ENCODE measurements around the gene KRTAP5-2. TPM values are rescaled to one million over a fixed set of nuclear protein-coding genes. Genes with fewer than 3 reads are reported as not detected.

The KRTAP5-2 gene
- total RNA-seq, 1 experiment from 2014 or later, result not detected

GRCh38 chr11:1639666-1640065 lies 41.6 kb upstream of the KRTAP5-2 start:
- Histone ChIP-seq H3K9me3 (ENCODE audit: control insufficient read depth, low read depth, low read length) (no peaks in the 10 kb centered on the region), H3K4me2 (ENCODE audit: insufficient read depth, insufficient read length, low read length) (no peak overlapping the region), H2BK120ac (ENCODE audit: low read depth, low read length, poor library complexity, severe bottlenecking) (no peak overlapping the region), H2BK15ac (ENCODE audit: low read depth, low read length) (no peak overlapping the region), H3K23ac (ENCODE audit: insufficient read length, low read depth, low read length) (no peak overlapping the region), H4K20me1 (ENCODE audit: control insufficient read depth, insufficient read depth, insufficient read length) (no peaks in the 10 kb centered on the region), H2BK12ac (ENCODE audit: insufficient read length, low read depth, low read length) (no peak overlapping the region), H3K79me2 (ENCODE audit: insufficient read depth, low read length) (no peaks in the 10 kb centered on the region), H4K91ac (ENCODE audit: insufficient read length, low read depth, low read length) (no peak overlapping the region), H3K4ac (ENCODE audit: low read depth, low read length) (no peak overlapping the region), H3K9ac (ENCODE audit: extremely low read depth, insufficient read length, low read length) (no peak overlapping the region), H2AK5ac (ENCODE audit: insufficient read length, low read length) (no peak overlapping the region), H3K27me3 (ENCODE audit: insufficient read depth, low read length) (no peaks in the 10 kb centered on the region), H3K4me1 (ENCODE audit: insufficient read depth, low read length) (no peaks in the 10 kb centered on the region), H2BK5ac (ENCODE audit: insufficient read length, low read length) (no peak overlapping the region), H2AFZ (ENCODE audit: low read length) (no peak overlapping the region), H4K5ac (ENCODE audit: insufficient read length, low read depth, low read length) (no peak overlapping the region), H3K27ac (ENCODE audit: insufficient read length, low read depth, low read length) (no peak overlapping the region), H3K56ac (ENCODE audit: insufficient read length, low read depth, low read length) (no peak overlapping the region), H3K79me1 (ENCODE audit: insufficient read depth, low read depth, low read length, poor library complexity, severe bottlenecking) (no peaks in the 10 kb centered on the region), H3T11ph (ENCODE audit: low read length) (no peak overlapping the region), H3K18ac (ENCODE audit: insufficient read length, low read depth, low read length) (no peak overlapping the region), H4K8ac (replicated peaks; ENCODE audit: insufficient read length, low read depth, low read length) (no peak overlapping the region), H3K14ac (ENCODE audit: insufficient read depth, low read length) (no peak overlapping the region), H3K23me2 (ENCODE audit: insufficient read length, low read depth, low read length, poor library complexity, severe bottlenecking) (no peaks in the 10 kb centered on the region), H2BK20ac (ENCODE audit: low read depth, low read length, poor library complexity, severe bottlenecking) (no peak overlapping the region)
- H3K4me3 Mint-ChIP-seq, result no peak overlapping the region
- no peaks in the 10 kb centered on the region for H3K9me3 Mint-ChIP-seq
- H3K36me3 Mint-ChIP-seq (ENCODE audit: insufficient read depth in 1 of 3, low read depth in 3 of 3), result no peaks in the 10 kb centered on the region
- no CpG with 5 or more reads among the region's 15 CpGs for WGBS (ENCODE audit: extremely low coverage, insufficient read length, low lambda C conversion rate)
- DNase-seq, result no peak
- peaks cover 33% of the 10 kb centered on the region for H3K27me3 Mint-ChIP-seq (ENCODE audit: low read depth)
- H3K27ac Mint-ChIP-seq, result no peak overlapping the region
- TF ChIP-seq, protein P1, sequence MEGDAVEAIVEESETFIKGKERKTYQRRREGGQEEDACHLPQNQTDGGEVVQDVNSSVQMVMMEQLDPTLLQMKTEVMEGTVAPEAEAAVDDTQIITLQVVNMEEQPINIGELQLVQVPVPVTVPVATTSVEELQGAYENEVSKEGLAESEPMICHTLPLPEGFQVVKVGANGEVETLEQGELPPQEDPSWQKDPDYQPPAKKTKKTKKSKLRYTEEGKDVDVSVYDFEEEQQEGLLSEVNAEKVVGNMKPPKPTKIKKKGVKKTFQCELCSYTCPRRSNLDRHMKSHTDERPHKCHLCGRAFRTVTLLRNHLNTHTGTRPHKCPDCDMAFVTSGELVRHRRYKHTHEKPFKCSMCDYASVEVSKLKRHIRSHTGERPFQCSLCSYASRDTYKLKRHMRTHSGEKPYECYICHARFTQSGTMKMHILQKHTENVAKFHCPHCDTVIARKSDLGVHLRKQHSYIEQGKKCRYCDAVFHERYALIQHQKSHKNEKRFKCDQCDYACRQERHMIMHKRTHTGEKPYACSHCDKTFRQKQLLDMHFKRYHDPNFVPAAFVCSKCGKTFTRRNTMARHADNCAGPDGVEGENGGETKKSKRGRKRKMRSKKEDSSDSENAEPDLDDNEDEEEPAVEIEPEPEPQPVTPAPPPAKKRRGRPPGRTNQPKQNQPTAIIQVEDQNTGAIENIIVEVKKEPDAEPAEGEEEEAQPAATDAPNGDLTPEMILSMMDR (conservative IDR thresholded peaks at IDR 0.05), result no peak
- H3K4me1 Mint-ChIP-seq, result peaks cover 3 to 5% of the 10 kb centered on the region in 2 experiments; a peak in 2 of 4 replicates

Data from H9 (cell line).